Germinal center (tissue), 1 donor: ENCODE results near the gene XRCC2.
A peak's percentile ranks its signal among the peaks of the same experiment; 100 is the strongest.
"Not testable (repeated sequence)": the region's sequence is repeated elsewhere in the genome, so short reads cannot be mapped to it uniquely, and the experiment has no call there.

ENCODE experiments used
- DNase-seq: peaks from one replicate; pipeline ENCODE4 v3.0.0; 2012; ENCODE audit warnings: mixed read lengths, low spot score

Gene XRCC2

GRCh38 chr7:152675759-152676636 is at the start of gene XRCC2:
TSS of gene XRCC2 (minus strand) at chr7:152676141. CDS start at chr7:152676079, 62 bp downstream.
- DNase-seq = peak; percentile 99

- DNase-seq = no peak
Observed at GRCh38 chr7:152723364-152723763, 47.4 kb upstream of the XRCC2 start.

GRCh38 chr7:152712412-152713042 is 36.6 kb upstream of the XRCC2 start:
- DNase-seq = not testable (repeated sequence)

DNA sequence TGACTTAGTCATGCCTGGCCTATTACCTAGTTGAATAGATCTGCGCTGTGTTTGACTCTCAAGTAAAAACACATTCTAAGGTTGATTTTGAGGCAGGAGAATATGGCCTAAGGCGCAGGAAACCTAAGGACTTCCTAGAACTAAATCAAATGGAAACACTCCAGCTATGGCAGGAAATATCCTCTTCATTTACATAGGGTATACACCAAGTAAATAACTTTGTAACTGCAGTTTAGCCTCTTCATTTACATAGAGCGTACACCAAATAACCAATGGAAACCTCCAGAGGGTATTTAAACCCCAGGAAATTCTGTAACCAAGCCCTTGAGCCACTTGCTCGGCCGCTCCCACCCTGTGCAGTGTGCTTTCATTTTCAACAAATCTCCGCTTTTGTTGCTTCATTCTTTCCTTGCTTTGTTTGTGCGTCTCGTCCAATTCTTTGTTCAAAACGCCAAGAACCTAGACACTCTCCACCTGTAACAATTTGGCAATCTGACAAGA is 35.6 kb upstream of the XRCC2 start:
- DNase-seq = no peak

DNA sequence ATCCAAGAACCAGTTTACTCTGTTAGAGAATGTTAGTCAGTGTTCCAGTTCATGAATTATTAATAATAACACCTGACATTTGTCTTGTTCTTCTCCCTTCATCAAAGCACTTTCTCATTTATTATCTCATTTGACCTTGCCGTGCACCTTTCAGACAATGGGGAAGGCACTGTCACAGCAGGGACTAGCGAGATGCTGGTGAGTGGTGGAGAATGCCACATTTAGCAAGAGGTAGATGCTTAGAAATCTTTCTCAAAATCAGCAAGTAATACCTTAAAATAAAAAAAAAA is 34.2 kb upstream of the XRCC2 start:
- DNase-seq = no peak

- no peak for DNase-seq
Observed at GRCh38 chr7:152709287-152710152, 33.6 kb upstream of the XRCC2 start.

DNA sequence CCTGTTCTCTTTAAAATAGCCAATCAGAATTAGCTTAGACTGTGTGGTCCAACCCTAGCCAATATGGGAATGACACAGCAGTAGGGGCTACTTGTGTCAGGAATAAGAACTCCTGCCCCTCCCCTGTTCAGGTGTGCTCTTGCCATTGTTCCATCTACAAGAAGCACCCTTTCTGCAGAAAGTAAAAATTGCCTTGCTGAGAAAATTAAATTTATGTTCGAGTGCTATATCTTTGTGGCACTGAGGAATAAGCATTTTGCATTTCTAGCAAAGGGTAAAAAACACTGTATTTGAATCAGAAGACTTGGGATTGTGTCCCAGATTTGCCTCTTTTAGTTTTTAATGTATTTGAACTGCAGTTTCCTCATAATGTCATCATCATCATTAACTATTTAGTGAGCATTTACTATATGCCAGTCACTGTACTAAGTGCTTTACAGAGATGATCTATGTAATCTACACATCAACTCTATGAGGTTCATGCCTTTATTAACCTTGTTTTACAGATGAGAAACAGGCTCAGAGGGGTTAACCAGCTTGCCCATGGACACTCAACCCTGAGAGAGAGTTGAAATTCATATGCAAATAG is 28.9 kb upstream of the XRCC2 start:
- DNase-seq = no peak

DNA sequence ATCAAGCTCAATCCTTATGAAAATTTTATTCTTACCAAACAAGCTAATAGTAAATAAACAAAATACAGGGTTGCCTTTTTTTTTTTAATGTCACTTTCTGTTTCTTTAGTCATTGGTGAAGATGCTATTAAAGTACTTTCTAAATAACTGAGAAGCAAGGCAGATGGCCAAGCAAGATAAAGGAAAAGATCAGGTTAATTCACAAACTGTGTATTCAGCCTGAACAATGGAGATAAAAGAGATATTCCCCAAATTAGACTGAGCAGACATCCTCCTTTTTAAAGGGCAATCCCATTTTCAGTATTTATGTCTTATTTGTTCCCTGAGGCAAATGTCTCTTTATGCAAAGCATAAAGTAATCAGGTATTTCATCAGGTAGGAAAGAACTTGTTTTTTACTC is 23.1 kb upstream of the XRCC2 start:
- DNase-seq = no peak

- not testable (repeated sequence) for DNase-seq
Observed at GRCh38 chr7:152697268-152697974, 21.5 kb upstream of the XRCC2 start.

DNA sequence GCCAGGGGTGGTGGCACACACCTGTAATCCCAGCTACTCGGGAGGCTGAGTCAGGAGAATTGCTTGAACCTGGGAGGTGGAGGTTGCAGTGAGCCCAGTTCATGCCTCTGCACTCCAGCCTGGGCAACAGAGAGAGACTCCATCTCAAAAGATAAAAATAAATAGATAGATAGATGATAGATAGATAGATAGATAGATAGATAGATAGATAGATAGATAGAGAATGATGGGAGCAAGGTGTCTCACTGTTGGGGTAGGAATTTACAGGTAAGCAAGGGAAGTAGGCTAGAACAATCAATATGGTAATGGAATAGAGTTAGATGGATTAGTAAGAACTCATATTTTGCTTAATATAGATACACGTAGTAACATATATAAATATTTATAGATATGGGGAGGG is 16.3 kb upstream of the XRCC2 start:
- DNase-seq = not testable (repeated sequence)

GRCh38 chr7:152683297-152683696 is 7.4 kb upstream of the XRCC2 start:
- DNase-seq = no peak

DNA sequence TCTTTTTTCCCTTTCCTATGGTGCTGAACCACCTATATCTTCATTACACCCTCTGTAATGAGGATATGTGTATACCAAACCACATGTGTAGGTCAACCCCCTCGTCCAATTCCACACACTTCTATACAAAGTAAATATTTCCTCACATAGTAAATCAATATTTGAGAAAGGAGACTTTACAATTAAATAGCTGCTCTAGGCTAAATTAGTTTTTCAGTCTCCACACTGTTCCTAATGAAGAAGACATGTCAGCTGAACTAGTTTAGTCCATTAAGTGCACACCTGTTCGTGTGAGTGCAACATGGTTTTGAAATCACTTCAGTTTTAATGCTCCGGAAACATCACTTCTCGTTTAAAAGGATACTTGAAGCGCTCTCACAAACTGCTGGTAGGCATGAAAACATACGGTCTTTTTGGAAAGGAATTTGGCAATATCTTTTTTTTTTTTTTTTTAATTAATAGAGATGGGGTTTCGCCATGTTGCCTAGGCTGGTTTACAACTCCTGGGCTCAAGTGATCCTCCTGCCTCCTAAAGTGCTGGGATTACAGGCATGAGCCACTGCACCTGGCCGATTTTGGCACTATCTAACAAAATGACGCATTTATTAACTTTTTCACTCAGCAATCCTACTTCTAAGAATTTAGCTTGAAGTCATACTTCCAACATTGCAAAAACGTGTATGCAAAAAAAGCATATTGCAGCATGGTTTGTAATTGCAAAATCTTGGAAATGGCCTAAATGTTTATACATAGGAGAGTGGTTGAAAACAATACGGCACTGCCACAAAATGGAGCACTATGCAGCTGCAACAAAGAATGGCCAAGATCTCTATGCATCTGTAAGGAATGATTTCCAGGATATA is 2.1 kb upstream of the XRCC2 start:
- DNase-seq = no peak

GRCh38 chr7:152674860-152675758 is 832 bp downstream of the XRCC2 start:
- no peak for DNase-seq

- no peak for DNase-seq
Observed at GRCh38 chr7:152673897-152674296, 2.0 kb downstream of the XRCC2 start.

DNA sequence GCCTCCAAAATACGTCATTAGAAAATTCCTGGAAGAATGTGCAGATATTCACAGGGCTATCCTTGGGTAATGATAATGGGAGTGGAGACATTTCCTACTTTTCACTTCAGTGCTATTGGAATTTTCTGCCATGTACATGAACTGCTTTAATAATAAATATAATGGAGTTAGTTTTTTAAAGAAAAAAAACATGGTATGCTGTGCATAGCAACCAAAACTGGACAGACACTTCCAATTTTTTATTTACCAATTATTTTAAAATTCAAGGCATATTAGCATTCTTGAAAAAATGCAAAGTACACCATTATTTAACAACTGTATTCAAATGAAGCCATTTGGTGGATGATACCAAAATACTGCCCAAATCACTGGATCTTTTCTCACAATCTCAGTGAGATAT is 3.3 kb downstream of the XRCC2 start:
- DNase-seq = no peak

- DNase-seq = no peak
Observed at GRCh38 chr7:152669758-152670157, 6.2 kb downstream of the XRCC2 start.

- DNase-seq = no peak
Observed at GRCh38 chr7:152668975-152669374, 7.0 kb downstream of the XRCC2 start.

DNA sequence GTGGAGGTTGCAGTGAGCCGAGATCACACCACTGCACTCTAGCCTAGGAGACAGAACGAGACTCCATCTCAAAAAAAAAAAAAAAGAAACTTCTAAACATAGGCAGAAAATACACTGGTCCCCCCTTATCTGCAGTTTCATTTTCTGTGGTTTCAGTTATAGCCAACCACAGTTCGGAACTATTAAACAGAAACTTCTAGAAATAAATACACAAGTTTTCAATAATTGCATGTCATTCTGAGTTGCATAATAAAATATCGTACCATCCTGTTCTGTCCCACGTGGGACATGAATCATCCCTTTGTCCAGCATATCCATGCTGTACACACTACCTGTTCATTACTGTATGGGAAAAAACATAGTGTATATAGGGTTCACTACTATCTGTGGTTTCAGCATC is 8.0 kb downstream of the XRCC2 start:
- DNase-seq = no peak

- DNase-seq = no peak
Observed at GRCh38 chr7:152666078-152666477, 9.9 kb downstream of the XRCC2 start.
